H1 (cell line): ENCODE results near the gene SPRYD4. TPM values are rescaled to one million over a fixed set of nuclear protein-coding genes. Genes with fewer than 3 reads are reported as not detected.

Experiments used
- BRCA1 ChIP-seq: IDR thresholded peaks from 2 replicates; pipeline ENCODE4 v1.6.1; 2012; ENCODE audit warnings: low read depth, low read length, improper control_type of control experiment
- JUND ChIP-seq: IDR thresholded peaks from 2 replicates; pipeline ENCODE4 v1.6.1; 2011; ENCODE audit warnings: mild to moderate bottlenecking, improper control_type of control experiment, low read length
- NRF1 ChIP-seq: IDR thresholded peaks from 2 replicates; pipeline ENCODE4 v1.6.1; 2011; ENCODE audit warnings: mild to moderate bottlenecking, low read depth, low read length, improper control_type of control experiment
- polyA plus RNA-seq, 7 experiments: library from polyadenylated mRNA; depleted of rRNA in 3 of 7; stranded (reverse) in 5 of 7; unstranded in 2 of 7; fragments of >200 nt in 5 of 7; fragments of 200-250 nt in 2 of 7; gene quantifications; 1 replicate in 5 of 7; 2 replicates in 1 of 7; 4 replicates in 1 of 7; pipeline versions ENCODE4 v1.2.1 to v1.2.3, GENCODE V29; 2011 to 2013; ENCODE audit warnings: missing spikeins in 2 of 7, mixed read lengths in 2 of 7
- total RNA-seq: library from RNA; stranded (reverse); fragmentation: NEBNext Ultra II Directional; extraction: Animal tissue kit (Norgen Biotek cat#: 25700); gene quantifications from 2 replicates; pipeline ENCODE4 v1.2.1, GENCODE V29; 2021
- TF ChIP-seq, protein P1 (sequence below): IDR thresholded peaks from 2 replicates; pipeline ENCODE4 v1.6.1; 2011; ENCODE audit warnings: low read depth, mild to moderate bottlenecking, low read length; ENCODE audit not compliant: insufficient read depth

The SPRYD4 gene
- total and polyA plus RNA-seq, 2 of the 8 experiments (the other 6 are each of a cell fraction or from before 2014, with no cell fraction given) = 4.3 to 5.3 TPM

DNA sequence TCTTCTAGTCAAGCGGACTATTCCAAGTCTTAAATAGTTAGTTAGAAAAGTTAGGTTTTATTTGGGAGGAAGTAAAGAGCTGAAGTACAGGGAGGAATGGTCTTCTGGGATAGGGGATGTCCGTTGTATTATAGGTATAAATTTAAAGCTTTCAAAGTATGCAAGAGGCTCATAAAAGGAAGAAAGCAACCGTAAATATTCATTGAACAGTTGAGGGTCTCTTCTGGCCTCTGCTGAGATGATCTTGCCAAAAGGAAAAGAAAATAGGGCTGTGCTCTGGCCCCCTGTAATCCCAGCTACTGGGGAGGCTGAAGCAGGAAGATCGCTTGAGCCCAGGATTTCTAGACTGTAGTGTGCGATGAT, 18.8 kb upstream of the SPRYD4 start (continued):
- TF ChIP-seq, protein P1, sequence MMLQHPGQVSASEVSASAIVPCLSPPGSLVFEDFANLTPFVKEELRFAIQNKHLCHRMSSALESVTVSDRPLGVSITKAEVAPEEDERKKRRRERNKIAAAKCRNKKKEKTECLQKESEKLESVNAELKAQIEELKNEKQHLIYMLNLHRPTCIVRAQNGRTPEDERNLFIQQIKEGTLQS = no peak
- TF ChIP-seq NRF1 (no peak), BRCA1 (no peak), JUND (no peak)
- TF ChIP-seq, all 59 proteins: peak for 0
